ENCODE results near the gene SKIL. TPM values are rescaled to one million over a fixed set of nuclear protein-coding genes. Genes with fewer than 3 reads are reported as not detected.

Gene SKIL
- total RNA-seq, 2 donors from 2014 or later, result 16.9 to 41.3 TPM

DNA sequence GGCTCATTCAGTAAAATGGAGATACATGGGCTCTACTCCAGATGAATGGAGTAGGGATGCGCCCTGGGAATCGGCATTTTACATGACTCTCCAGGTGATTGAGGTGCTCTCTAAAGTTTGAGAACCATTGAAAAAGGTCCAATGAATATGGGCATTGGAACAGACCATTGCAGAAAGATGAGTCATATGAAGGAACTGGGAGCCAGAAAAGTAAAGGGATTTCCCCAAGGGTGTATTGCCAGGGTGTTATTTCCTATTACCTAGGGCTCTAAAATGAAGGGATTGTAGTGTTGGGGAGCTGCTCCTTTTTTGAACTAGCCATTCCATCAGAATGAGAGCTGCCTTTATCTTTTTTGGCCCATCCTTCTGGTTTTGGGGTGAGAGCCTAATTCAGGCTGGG lies 82.8 kb downstream of the SKIL start:
- H3K36me3 ChIP-seq, result no peaks in the 10 kb centered on the region
- intact Hi-C loops (cut with DNase I), result no loop called here
- no peaks in the 10 kb centered on the region for H3K27me3 ChIP-seq
- no peaks in the 10 kb centered on the region for H3K4me1 ChIP-seq
- no peak overlapping the region for H3K9ac ChIP-seq (ENCODE audit: low read depth in 2 of 2, low read length in 2 of 2)
- H3K27ac ChIP-seq, result no peak overlapping the region
- no peak overlapping the region for H3K4me3 ChIP-seq
- TF ChIP-seq, protein P1, sequence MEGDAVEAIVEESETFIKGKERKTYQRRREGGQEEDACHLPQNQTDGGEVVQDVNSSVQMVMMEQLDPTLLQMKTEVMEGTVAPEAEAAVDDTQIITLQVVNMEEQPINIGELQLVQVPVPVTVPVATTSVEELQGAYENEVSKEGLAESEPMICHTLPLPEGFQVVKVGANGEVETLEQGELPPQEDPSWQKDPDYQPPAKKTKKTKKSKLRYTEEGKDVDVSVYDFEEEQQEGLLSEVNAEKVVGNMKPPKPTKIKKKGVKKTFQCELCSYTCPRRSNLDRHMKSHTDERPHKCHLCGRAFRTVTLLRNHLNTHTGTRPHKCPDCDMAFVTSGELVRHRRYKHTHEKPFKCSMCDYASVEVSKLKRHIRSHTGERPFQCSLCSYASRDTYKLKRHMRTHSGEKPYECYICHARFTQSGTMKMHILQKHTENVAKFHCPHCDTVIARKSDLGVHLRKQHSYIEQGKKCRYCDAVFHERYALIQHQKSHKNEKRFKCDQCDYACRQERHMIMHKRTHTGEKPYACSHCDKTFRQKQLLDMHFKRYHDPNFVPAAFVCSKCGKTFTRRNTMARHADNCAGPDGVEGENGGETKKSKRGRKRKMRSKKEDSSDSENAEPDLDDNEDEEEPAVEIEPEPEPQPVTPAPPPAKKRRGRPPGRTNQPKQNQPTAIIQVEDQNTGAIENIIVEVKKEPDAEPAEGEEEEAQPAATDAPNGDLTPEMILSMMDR (IDR thresholded peaks at IDR 0.05), result no peak
- no peak for DNase-seq
- H3K9me3 ChIP-seq, result no peaks in the 10 kb centered on the region

DNA sequence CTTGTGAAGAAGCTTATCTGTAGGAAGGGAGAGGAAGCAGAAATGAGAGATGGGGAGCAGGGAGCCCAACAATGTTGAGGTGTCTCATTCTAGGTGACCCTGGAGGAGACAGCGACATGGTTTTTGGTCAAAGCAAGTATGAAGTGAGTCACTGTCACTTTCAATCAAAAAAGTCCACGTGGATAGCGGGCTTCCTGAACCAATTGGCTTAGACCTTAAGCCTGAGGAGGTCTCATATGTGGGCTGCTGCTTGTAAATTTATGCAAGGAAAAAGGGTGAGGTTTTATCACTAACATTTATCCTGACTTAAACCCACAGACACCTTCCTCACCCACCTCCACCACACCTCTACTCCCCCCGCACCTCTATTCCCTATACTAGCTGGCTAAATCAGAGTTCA lies 83.9 kb downstream of the SKIL start:
- H3K4me3 ChIP-seq, result no peak overlapping the region
- intact Hi-C loops (cut with DNase I), result no loop called here
- H3K9ac ChIP-seq (ENCODE audit: low read depth in 2 of 2, low read length in 2 of 2), result no peak overlapping the region
- no peaks in the 10 kb centered on the region for H3K36me3 ChIP-seq
- no peaks in the 10 kb centered on the region for H3K27me3 ChIP-seq
- H3K9me3 ChIP-seq, result no peaks in the 10 kb centered on the region
- no peak for DNase-seq
- TF ChIP-seq, protein P1 (IDR thresholded peaks at IDR 0.05), result no peak
- H3K27ac ChIP-seq, result no peak overlapping the region
- no peaks in the 10 kb centered on the region for H3K4me1 ChIP-seq

DNA sequence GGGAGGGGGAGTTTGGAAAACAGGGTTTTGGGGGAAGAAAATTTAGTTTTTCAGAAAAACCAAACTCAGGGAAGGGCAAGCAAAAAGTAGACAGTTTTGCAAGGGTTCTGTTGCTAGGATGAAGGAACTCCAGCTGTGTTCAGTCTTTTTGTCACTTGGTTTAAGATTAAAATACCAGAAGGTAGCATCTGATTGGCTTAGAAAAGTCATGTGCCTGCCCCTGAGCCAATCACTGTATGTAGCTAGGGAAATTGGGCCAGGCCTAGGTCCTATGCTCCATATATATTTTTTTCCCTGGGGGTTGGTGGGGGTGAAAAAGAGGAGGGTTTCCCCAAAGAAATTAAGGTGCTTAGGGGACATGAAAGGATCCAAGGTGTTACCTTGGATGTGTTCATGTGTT lies 85.4 kb downstream of the SKIL start:
- no peaks in the 10 kb centered on the region for H3K27me3 ChIP-seq
- no peak for DNase-seq
- TF ChIP-seq, protein P1 (IDR thresholded peaks at IDR 0.05), result no peak
- H3K4me3 ChIP-seq, result no peak overlapping the region
- intact Hi-C loops (cut with DNase I), result no loop called here
- no peaks in the 10 kb centered on the region for H3K4me1 ChIP-seq
- H3K9ac ChIP-seq (ENCODE audit: low read depth in 2 of 2, low read length in 2 of 2), result no peak overlapping the region
- no peaks in the 10 kb centered on the region for H3K36me3 ChIP-seq
- H3K27ac ChIP-seq, result no peak overlapping the region
- no peaks in the 10 kb centered on the region for H3K9me3 ChIP-seq

DNA sequence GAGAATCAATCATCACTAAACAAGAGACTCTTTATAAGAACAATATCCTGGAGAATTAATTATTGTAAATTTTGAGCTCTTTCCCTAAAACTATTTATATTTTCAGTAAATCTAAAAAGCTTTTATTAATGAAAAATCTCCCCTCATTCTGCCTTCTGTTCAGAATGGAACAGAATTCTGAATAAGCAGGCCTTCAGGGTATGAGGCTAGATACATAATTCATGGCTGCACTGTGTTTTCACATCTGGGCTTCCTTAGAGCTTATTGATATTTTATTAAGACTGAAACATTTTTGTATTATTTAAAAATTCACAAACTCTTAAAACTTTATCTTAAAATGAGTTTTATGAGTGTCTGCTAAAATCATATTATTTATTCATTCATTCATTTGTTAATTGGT lies 85.9 kb downstream of the SKIL start:
- Histone ChIP-seq H3K4me1 (no peaks in the 10 kb centered on the region), H3K4me3 (no peak overlapping the region), H3K9ac (ENCODE audit: low read depth in 2 of 2, low read length in 2 of 2) (no peak overlapping the region), H3K9me3 (no peaks in the 10 kb centered on the region), H3K27ac (no peak overlapping the region), H3K27me3 (no peaks in the 10 kb centered on the region), H3K36me3 (no peaks in the 10 kb centered on the region)
- intact Hi-C loops (cut with DNase I), result no loop called here
- no peak for DNase-seq
- TF ChIP-seq, protein P1 (IDR thresholded peaks at IDR 0.05), result no peak

Small RNAs within 50 kb of the gene (microRNA-seq; reads per million reads assigned to microRNA genes)
- gene MIR6828, result not detected

Other genes with a start within 250 kb of the SKIL start
- 10 to 100 TPM; 36.4 to 49.4 TPM for gene PHC3, start 176.0 kb upstream of the SKIL start, total RNA-seq
- 10 to 100 TPM; 34.4 to 48.2 TPM for gene PRKCI, start 135.3 kb upstream of the SKIL start, total RNA-seq
- 1 to 10 TPM; 1.3 to 7.2 TPM for gene CLDN11, start 61.2 kb downstream of the SKIL start, total RNA-seq
- gene SLC7A14, start 228.4 kb downstream of the SKIL start, total RNA-seq, result under 1 TPM; 0.05 to 0.56 TPM